Endothelial cell of umbilical vein (primary cell): Measurements from ENCODE around the gene CDT1. TPM values are rescaled to one million over a fixed set of nuclear protein-coding genes. Genes with fewer than 3 reads are reported as not detected.

Experiments
- BruUV-seq: library from RNA; stranded (reverse); fragments of 400-500 nt; replicated peaks from 2 replicates; lab custom pipeline; 2021; lab: Mats Ljungman, UMichigan
- CTCF ChIA-PET: fragments of 300-600, 350-600 bp; sonication (Branson Sonifier 250); formaldehyde crosslinking; loops from one replicate; lab custom pipeline; 2021; ENCODE audit warnings: antibody characterized with exemption, inconsistent platforms; lab: Charles Lee
- POLR2A ChIA-PET: fragments of 300-600, 350-600 bp; sonication (Branson Sonifier 250); formaldehyde crosslinking; loops from one replicate; lab custom pipeline; 2021; ENCODE audit warnings: antibody characterized with exemption, inconsistent platforms; lab: Charles Lee
- DNase-seq: peaks from one replicate; pipeline ENCODE4 v3.0.0-alpha.2; 2011; ENCODE audit warnings: low read depth, low spot score
- FAIRE-seq: peaks from 2 replicates; lab custom pipeline; 2011; peaks lifted over from hg19 to GRCh38; lab: Jason Lieb, UNC
- H2AFZ ChIP-seq: 2 replicates; pipeline ENCODE4 v1.6.0; 2012; ENCODE audit warnings: low read depth, low read length, control low read depth, inconsistent platforms
- H3K27ac ChIP-seq: 2 replicates; pipeline ENCODE4 v1.5.1; 2011; ENCODE audit warnings: low read depth, mild to moderate bottlenecking, control low read depth, low read length, moderate library complexity; ENCODE audit not compliant: insufficient read depth
- H3K27me3 ChIP-seq, 2 experiments: 2 replicates each; pipeline versions ENCODE4 v1.6.0 to v1.6.1; 2011; ENCODE audit warnings: low read length in 2 of 2, mixed read lengths in 1 of 2; ENCODE audit not compliant: control insufficient read depth in 2 of 2, insufficient read depth in 2 of 2
- H3K36me3 ChIP-seq, 2 experiments: 2 replicates in 1 of 2; 3 replicates in 1 of 2; pipeline ENCODE4 v1.5.1; 2011; ENCODE audit warnings: low read length in 2 of 2, mild to moderate bottlenecking in 1 of 2, moderate library complexity in 1 of 2; ENCODE audit not compliant: control insufficient read depth in 2 of 2, insufficient read depth in 2 of 2; ENCODE audit errors: extremely low read depth in 1 of 2
- H3K4me1 ChIP-seq: 3 replicates; pipeline ENCODE4 v1.5.1; 2011; ENCODE audit warnings: mild to moderate bottlenecking, low read length; ENCODE audit not compliant: control insufficient read depth, insufficient read depth; ENCODE audit errors: extremely low read depth
- H3K4me2 ChIP-seq: 2 replicates; pipeline ENCODE4 v1.6.1; 2011; ENCODE audit warnings: low read length, control low read depth, mixed read lengths; ENCODE audit not compliant: insufficient read depth
- H3K4me3 ChIP-seq, 3 experiments: fragments of 200-600 bp in 1 of 3; sonication (generic), shearing (Covaris generic) in 1 of 3; replicated peaks in 1 of 3; 2 replicates each; pipeline ENCODE4 v1.5.1; 2011 to 2016; ENCODE audit warnings: control low read depth in 3 of 3, low read length in 3 of 3, mild to moderate bottlenecking in 2 of 3, inconsistent platforms in 1 of 3, low read depth in 1 of 3, moderate library complexity in 1 of 3; ENCODE audit not compliant: insufficient read depth in 1 of 3
- H3K79me2 ChIP-seq: 2 replicates; pipeline ENCODE4 v1.6.0; 2012; ENCODE audit warnings: low read length, inconsistent platforms; ENCODE audit not compliant: control insufficient read depth, insufficient read depth
- H3K9ac ChIP-seq: replicated peaks from 2 replicates; pipeline ENCODE3; 2011; ENCODE audit warnings: low read length, control low read depth; ENCODE audit not compliant: insufficient read depth; ENCODE audit errors: extremely low read depth
- H3K9me1 ChIP-seq: replicated peaks from 3 replicates; pipeline ENCODE4 v1.6.0; 2011; ENCODE audit warnings: mild to moderate bottlenecking, low read length; ENCODE audit not compliant: control insufficient read depth, insufficient read depth; ENCODE audit errors: extremely low read depth
- H3K9me3 ChIP-seq: replicated peaks from 2 replicates; pipeline ENCODE4 v1.5.1; 2012; ENCODE audit warnings: low read length, inconsistent platforms; ENCODE audit not compliant: control insufficient read depth, insufficient read depth
- H4K20me1 ChIP-seq: replicated peaks from 2 replicates; pipeline ENCODE3; 2011; ENCODE audit warnings: mild to moderate bottlenecking, low read length; ENCODE audit not compliant: control insufficient read depth, insufficient read depth; ENCODE audit errors: extremely low read depth
- CTCF ChIP-seq, 2 donors: IDR thresholded peaks; 1 replicate in 1 of 2; 2 replicates in 1 of 2; pipeline ENCODE4 v1.5.1; 2011; ENCODE audit warnings: low read length in 2 of 2, mild to moderate bottlenecking in 2 of 2, moderate library complexity in 2 of 2, control low read depth in 1 of 2, inconsistent platforms in 1 of 2, low read depth in 1 of 2; ENCODE audit not compliant: insufficient read depth in 1 of 2; ENCODE audit errors: extremely low read depth in 1 of 2
- EZH2 ChIP-seq: IDR thresholded peaks from 2 replicates; pipeline ENCODE4 v1.6.1; 2012; ENCODE audit warnings: borderline replicate concordance, low read depth, mild to moderate bottlenecking, moderate library complexity, low read length, inconsistent platforms; ENCODE audit not compliant: severe bottlenecking
- FOS ChIP-seq: IDR thresholded peaks from 2 replicates; pipeline ENCODE4 v1.6.1; 2011; ENCODE audit warnings: mild to moderate bottlenecking, low read length, moderate library complexity, borderline replicate concordance; ENCODE audit not compliant: insufficient read depth
- GATA2 ChIP-seq: IDR thresholded peaks from 2 replicates; pipeline ENCODE4 v1.7.0; 2011; ENCODE audit warnings: low read depth, mild to moderate bottlenecking, moderate library complexity, mixed read lengths, low read length; ENCODE audit not compliant: insufficient read length, insufficient read depth
- JUN ChIP-seq: IDR thresholded peaks from 2 replicates; pipeline ENCODE4 v1.6.1; 2011; ENCODE audit warnings: borderline replicate concordance, low read depth; ENCODE audit not compliant: insufficient read length, insufficient read depth
- MAX ChIP-seq: IDR thresholded peaks from 2 replicates; pipeline ENCODE4 v1.6.1; 2011; ENCODE audit not compliant: insufficient read depth, insufficient read length
- MYC ChIP-seq: IDR thresholded peaks from one replicate; pipeline ENCODE4 v1.6.1; 2011; ENCODE audit warnings: mild to moderate bottlenecking, low read depth, low read length
- POLR2A ChIP-seq: IDR thresholded peaks from 2 replicates; pipeline ENCODE4 v1.6.1; 2012; ENCODE audit warnings: low read depth, mild to moderate bottlenecking, control low read depth, low read length
- POLR2AphosphoS5 ChIP-seq: IDR thresholded peaks from 2 replicates; pipeline ENCODE4 v1.6.1; 2012; ENCODE audit warnings: low read depth, mild to moderate bottlenecking, control low read depth, low read length, moderate library complexity; ENCODE audit not compliant: insufficient read depth
- dilution Hi-C: fragments of 300-500 bp; cut with MboI; formaldehyde crosslinking; loops from one replicate; pipeline ENCODE4 v1.15.0; 2019; ENCODE audit warnings: low sequenced_read_pairs; ENCODE audit not compliant: extremely low pct_ligation_motif_present
- intact Hi-C: fragments of 100-400 bp; cut with micrococcal nuclease; formaldehyde crosslinking; loops from one replicate; pipeline ENCODE4 v1.10.0; 2022
- polyA plus RNA-seq, 4 experiments: library from polyadenylated mRNA; depleted of rRNA in 3 of 4; stranded (reverse) in 3 of 4; unstranded in 1 of 4; fragments of >200 nt; gene quantifications; 2 replicates each; pipeline versions ENCODE4 v1.2.1 to v1.2.3, GENCODE V29; 2011 to 2012; ENCODE audit warnings: missing spikeins in 1 of 4
- total RNA-seq: library from RNA; stranded (reverse); gene quantifications from 2 replicates; pipeline ENCODE4 v1.2.3, GENCODE V29; 2021

Gene CDT1
- total and polyA plus RNA-seq, 2 donors (not counting 3 experiments of a cell fraction or from before 2014, with no cell fraction given): 15.6 to 30.6 TPM

- intact Hi-C loops: no loop called here
- no TSS peak for BruUV-seq
- Histone ChIP-seq H3K9ac (no peak overlapping the region), H3K4me2 (no peak overlapping the region), H3K9me1 (no peaks in the 10 kb centered on the region), H3K27me3 (no peaks in the 10 kb centered on the region), H3K27ac (no peak overlapping the region), H3K79me2 (peaks cover 94% of the 10 kb centered on the region), H3K36me3 (peaks cover 0 to 17% of the 10 kb centered on the region in 2 experiments), H2AFZ (no peak overlapping the region), H3K4me1 (peaks cover 14% of the 10 kb centered on the region), H4K20me1 (no peaks in the 10 kb centered on the region), H3K9me3 (no peaks in the 10 kb centered on the region), H3K4me3 (no peak overlapping the region)
- FAIRE-seq (no peak), DNase-seq (no peak)
- dilution Hi-C loops: no loop called here
- ChIA-PET CTCF (interaction anchor here (1.4 to 1.7 kb wide), 4 partner anchors 22 to 60 kb away, joined by 3 to 9 read pairs (median 5); partner anchors contain the start of gene PIEZO1), POLR2A (no interaction called here)
- TF ChIP-seq FOS: no peak
- TF ChIP-seq JUN: no peak
- TF ChIP-seq CTCF (IDR thresholded peaks at IDR 0.05; ENCODE audit: extremely low read depth in 1 of 2, insufficient read depth in 1 of 2, low read depth in 1 of 2, low read length in 2 of 2): no peak
- no peak for TF ChIP-seq MAX
- TF ChIP-seq POLR2A: no peak
- TF ChIP-seq POLR2AphosphoS5: no peak
- TF ChIP-seq GATA2: no peak
- no peak for TF ChIP-seq MYC
- TF ChIP-seq EZH2: no peak
Observed at GRCh38 chr16:88762941-88763340, 40.6 kb upstream of the CDT1 start.
